GM21360 (cell line): ENCODE measurements around the gene IFITM5.
"Not testable (repeated sequence)": the region's sequence is repeated elsewhere in the genome, so short reads cannot be mapped to it uniquely, and the experiment has no call there.

Experiments
- ATAC-seq: cut with Tn5 transposase; IDR thresholded peaks from one replicate; pipeline ENCODE4 v1.9.1; 2021; ENCODE audit warnings: mild to moderate bottlenecking, moderate library complexity; ENCODE audit not compliant: unreplicated experiment

Gene IFITM5

GRCh38 chr11:313304-313786 lies 14.0 kb upstream of the IFITM5 start:
- no peak for ATAC-seq

- no peak for ATAC-seq
These were observed 12.9 kb upstream of the IFITM5 start for GRCh38 chr11:312092-312816.

GRCh38 chr11:311013-311748 lies 11.9 kb upstream of the IFITM5 start:
- peak; percentile 41 for ATAC-seq

GRCh38 chr11:309979-310572 lies 10.8 kb upstream of the IFITM5 start:
- ATAC-seq = not testable (repeated sequence)

GRCh38 chr11:308740-309665 lies 9.7 kb upstream of the IFITM5 start:
- not testable (repeated sequence) for ATAC-seq

- not testable (repeated sequence) for ATAC-seq
These were observed 8.7 kb upstream of the IFITM5 start, which contains the start of gene IFITM2 for GRCh38 chr11:307766-308708. Gene IFITM2 (plus strand): TSS chr11:307816. CDS start chr11:308193, 377 bp downstream.

GRCh38 chr11:306645-307371 lies 7.5 kb upstream of the IFITM5 start:
- no peak for ATAC-seq

- no peak for ATAC-seq
These were observed 6.5 kb upstream of the IFITM5 start for GRCh38 chr11:305844-306211.

- ATAC-seq = no peak
These were observed 5.9 kb upstream of the IFITM5 start for GRCh38 chr11:304915-305843.

- ATAC-seq = no peak
These were observed 4.8 kb upstream of the IFITM5 start for GRCh38 chr11:304061-304506.

GRCh38 chr11:303363-303762 lies 4.0 kb upstream of the IFITM5 start:
- no peak for ATAC-seq

- no peak for ATAC-seq
These were observed 817 bp upstream of the IFITM5 start for GRCh38 chr11:299951-300735.

- no peak for ATAC-seq
These were observed 790 bp downstream of the IFITM5 start for GRCh38 chr11:298406-299065.

- no peak for ATAC-seq
These were observed 1.5 kb downstream of the IFITM5 start for GRCh38 chr11:297586-298405.

GRCh38 chr11:297051-297585 lies 2.2 kb downstream of the IFITM5 start:
- ATAC-seq = no peak
